Natural killer cell (primary cell): ENCODE results near the gene NOXRED1. TPM values are rescaled to one million over a fixed set of nuclear protein-coding genes. Genes with fewer than 3 reads are reported as not detected.
A peak's percentile ranks its signal among the peaks of the same experiment; 100 is the strongest.

ENCODE experiments used
- ATAC-seq, 3 donors: fragments of 150-1000 bp in 2 of 3; fragments of 200-7000 bp in 1 of 3; cut with Tn5 transposase; 1 replicate in 1 of 3; 2 replicates in 2 of 3; pipeline ENCODE4 v1.10.0; 2021; ENCODE audit warnings: mild to moderate bottlenecking in 2 of 3, moderate library complexity in 2 of 3
- DNase-seq, 2 donors: peaks; one replicate each; pipeline versions ENCODE4 v3.0.0 to v3.0.0-alpha.2; 2013 to 2021; ENCODE audit warnings: mixed read lengths in 1 of 2
- H3K27ac ChIP-seq: one replicate; pipeline ENCODE4 v1.5.1; 2013; ENCODE audit warnings: mild to moderate bottlenecking, low read length
- H3K27me3 ChIP-seq: one replicate; pipeline ENCODE4 v1.6.1; 2013; ENCODE audit warnings: low read length; ENCODE audit not compliant: control insufficient read depth, insufficient read depth
- H3K36me3 ChIP-seq: one replicate; pipeline ENCODE4 v1.6.1; 2013; ENCODE audit warnings: low read length; ENCODE audit not compliant: control insufficient read depth, insufficient read depth
- H3K4me1 ChIP-seq: one replicate; pipeline ENCODE4 v1.6.1; 2013; ENCODE audit warnings: low read length; ENCODE audit not compliant: control insufficient read depth, insufficient read depth
- H3K4me3 ChIP-seq: one replicate; pipeline ENCODE4 v1.5.1; 2013; ENCODE audit warnings: low read length
- H3K9me3 ChIP-seq: one replicate; pipeline ENCODE4 v1.6.1; 2013; ENCODE audit warnings: low read length; ENCODE audit not compliant: control insufficient read depth, insufficient read depth
- H3K27ac Mint-ChIP-seq, 2 donors: one replicate each; pipeline ENCODE4 v1.8.0; 2022; ENCODE audit warnings: mild to moderate bottlenecking in 2 of 2, mixed read lengths in 2 of 2, moderate library complexity in 1 of 2
- H3K27me3 Mint-ChIP-seq, 2 donors: one replicate each; pipeline ENCODE4 v1.8.0; 2022; ENCODE audit warnings: low read depth in 2 of 2, mixed read lengths in 2 of 2
- H3K36me3 Mint-ChIP-seq: one replicate; pipeline ENCODE4 v1.8.0; 2022; ENCODE audit warnings: mixed read lengths
- H3K4me1 Mint-ChIP-seq, 2 donors: one replicate each; pipeline ENCODE4 v1.8.0; 2022; ENCODE audit warnings: mixed read lengths in 2 of 2
- H3K4me3 Mint-ChIP-seq: one replicate; pipeline ENCODE4 v1.8.0; 2022; ENCODE audit warnings: mild to moderate bottlenecking, moderate library complexity, mixed read lengths
- H3K9me3 Mint-ChIP-seq, 2 donors: one replicate each; pipeline ENCODE4 v1.8.0; 2022; ENCODE audit warnings: mixed read lengths in 2 of 2
- WGBS: methylation state at CpG from one replicate; pipeline ENCODE4 v1.1.7; 2013; ENCODE audit warnings: missing lambda C conversion rate; ENCODE audit not compliant: insufficient coverage; 5-methylcytosine and 5-hydroxymethylcytosine counted together
- intact Hi-C: fragments of 100-400 bp; cut with micrococcal nuclease; formaldehyde crosslinking; loops from one replicate; pipeline ENCODE4 v1.14.2; 2022
- total RNA-seq, 4 donors: library from RNA; stranded (reverse); fragments of 120-200 nt in 1 of 4; gene quantifications; one replicate each; pipeline versions ENCODE4 v1.2.3 to v1.2.4, GENCODE V29; 2013 to 2022
- TF ChIP-seq, protein P1 (sequence below): fragments of 200-600 bp; IDR thresholded peaks from one replicate; pipeline ENCODE4 v1.8.0; 2022; ENCODE audit warnings: antibody characterized with exemption

NOXRED1 gene
- total RNA-seq, 3 donors from 2014 or later (not counting 1 experiment from before 2014, with no cell fraction given), result 0.25 to 0.52 (median 0.40) TPM

DNA sequence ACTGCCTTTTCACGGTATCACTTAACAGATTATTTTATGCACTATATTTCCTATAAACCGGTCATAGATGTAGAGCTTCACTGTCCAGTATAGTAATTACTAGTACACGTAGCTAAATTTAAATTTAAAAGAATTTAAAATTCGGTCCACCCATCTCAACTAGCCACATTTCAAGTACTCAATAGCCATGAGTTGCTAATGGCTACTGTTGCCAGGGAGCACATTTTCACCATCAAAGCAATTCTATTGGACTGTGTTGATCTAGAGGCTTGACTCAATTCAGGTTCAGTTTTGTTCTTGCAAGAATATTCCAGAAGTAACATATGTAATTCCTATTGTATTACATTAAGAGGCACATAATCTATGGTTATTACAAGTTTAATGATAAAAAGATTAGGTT lies 66.4 kb downstream of the NOXRED1 start:
- Mint-ChIP-seq H3K4me1 (peaks cover 8 to 9% of the 10 kb centered on the region in 2 donors), H3K36me3 (no peaks in the 10 kb centered on the region), H3K4me3 (no peak overlapping the region), H3K27me3 (no peaks in the 10 kb centered on the region), H3K9me3 (no peaks in the 10 kb centered on the region), H3K27ac (no peak overlapping the region)
- no peak overlapping the region for H3K27ac ChIP-seq
- intact Hi-C loops, result no loop called here
- H3K4me1 ChIP-seq, result no peaks in the 10 kb centered on the region
- no peaks in the 10 kb centered on the region for H3K9me3 ChIP-seq
- no peak overlapping the region for H3K4me3 ChIP-seq
- no peaks in the 10 kb centered on the region for H3K27me3 ChIP-seq
- 94% methylated on average over 4 of the region's 4 CpGs for WGBS
- ATAC-seq, result no peak
- no peaks in the 10 kb centered on the region for H3K36me3 ChIP-seq
- no peak for DNase-seq
- TF ChIP-seq, protein P1, sequence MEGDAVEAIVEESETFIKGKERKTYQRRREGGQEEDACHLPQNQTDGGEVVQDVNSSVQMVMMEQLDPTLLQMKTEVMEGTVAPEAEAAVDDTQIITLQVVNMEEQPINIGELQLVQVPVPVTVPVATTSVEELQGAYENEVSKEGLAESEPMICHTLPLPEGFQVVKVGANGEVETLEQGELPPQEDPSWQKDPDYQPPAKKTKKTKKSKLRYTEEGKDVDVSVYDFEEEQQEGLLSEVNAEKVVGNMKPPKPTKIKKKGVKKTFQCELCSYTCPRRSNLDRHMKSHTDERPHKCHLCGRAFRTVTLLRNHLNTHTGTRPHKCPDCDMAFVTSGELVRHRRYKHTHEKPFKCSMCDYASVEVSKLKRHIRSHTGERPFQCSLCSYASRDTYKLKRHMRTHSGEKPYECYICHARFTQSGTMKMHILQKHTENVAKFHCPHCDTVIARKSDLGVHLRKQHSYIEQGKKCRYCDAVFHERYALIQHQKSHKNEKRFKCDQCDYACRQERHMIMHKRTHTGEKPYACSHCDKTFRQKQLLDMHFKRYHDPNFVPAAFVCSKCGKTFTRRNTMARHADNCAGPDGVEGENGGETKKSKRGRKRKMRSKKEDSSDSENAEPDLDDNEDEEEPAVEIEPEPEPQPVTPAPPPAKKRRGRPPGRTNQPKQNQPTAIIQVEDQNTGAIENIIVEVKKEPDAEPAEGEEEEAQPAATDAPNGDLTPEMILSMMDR, result no peak

DNA sequence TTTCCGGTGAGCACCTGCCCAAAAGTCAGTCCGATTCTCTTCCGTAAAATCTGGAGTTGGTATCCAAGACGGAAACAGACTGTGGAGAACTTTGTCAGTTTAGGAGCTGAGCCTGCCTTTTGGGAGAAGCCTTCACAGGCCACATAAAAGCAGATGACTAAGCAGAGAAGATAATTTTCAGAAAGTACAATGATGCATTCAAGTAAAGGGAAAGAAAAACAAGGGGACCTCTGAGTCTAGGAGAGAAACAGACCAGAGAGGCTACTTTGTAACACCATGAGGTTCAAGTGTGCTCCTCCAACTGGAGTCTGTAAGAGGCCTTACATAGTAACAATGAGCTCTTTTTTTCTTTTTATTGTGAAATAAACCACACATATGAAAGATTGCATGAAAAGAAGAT lies 67.5 kb downstream of the NOXRED1 start:
- Histone ChIP-seq H3K4me3 (no peak overlapping the region), H3K27me3 (no peaks in the 10 kb centered on the region), H3K9me3 (no peaks in the 10 kb centered on the region), H3K27ac (no peak overlapping the region), H3K36me3 (no peaks in the 10 kb centered on the region), H3K4me1 (no peaks in the 10 kb centered on the region)
- Mint-ChIP-seq H3K27ac (no peak overlapping the region), H3K9me3 (no peaks in the 10 kb centered on the region), H3K4me1 (peaks cover 8 to 9% of the 10 kb centered on the region in 2 donors), H3K4me3 (no peak overlapping the region), H3K27me3 (no peaks in the 10 kb centered on the region), H3K36me3 (no peaks in the 10 kb centered on the region)
- ATAC-seq, result no peak
- intact Hi-C loops, result no loop called here
- WGBS, result 97% methylated on average over 4 of the region's 4 CpGs
- no peak for DNase-seq
- TF ChIP-seq, protein P1, result no peak

DNA sequence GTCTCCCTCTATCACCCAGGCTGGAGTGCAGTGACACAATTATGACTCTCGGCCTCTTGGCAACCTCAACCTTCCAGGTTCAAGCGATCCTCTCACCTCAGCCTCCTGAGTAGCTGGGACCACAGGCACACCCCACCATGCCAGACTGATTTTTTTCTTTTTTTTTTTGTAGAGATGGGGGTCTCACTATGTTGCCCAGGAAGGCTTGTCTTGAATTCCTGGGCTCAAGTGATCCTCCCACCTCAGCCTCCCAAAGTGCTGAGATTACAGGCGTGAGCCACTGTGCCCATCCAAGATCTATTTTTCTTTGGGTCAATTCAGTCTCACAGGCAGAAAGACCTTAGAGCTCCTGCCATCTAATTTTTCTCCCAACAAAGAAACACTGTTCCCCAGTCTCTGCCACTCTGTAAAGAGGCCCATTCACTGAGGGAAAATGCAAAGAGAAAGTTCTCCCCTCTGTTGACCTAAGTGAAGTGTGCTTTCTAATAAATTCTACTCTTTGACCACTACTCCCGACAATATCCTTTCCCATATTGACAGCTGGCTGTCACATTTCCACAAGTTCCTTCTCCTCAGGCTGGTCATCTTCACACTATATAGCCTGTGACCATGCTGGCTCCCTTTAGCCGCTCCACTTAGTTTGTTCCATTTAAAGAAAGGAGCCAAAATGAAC lies 69.7 kb downstream of the NOXRED1 start:
- H3K27me3 ChIP-seq, result no peaks in the 10 kb centered on the region
- no peak overlapping the region for H3K27ac ChIP-seq
- intact Hi-C loops, result no loop called here
- no peak for DNase-seq
- no peaks in the 10 kb centered on the region for H3K4me1 Mint-ChIP-seq
- ATAC-seq, result no peak
- no peaks in the 10 kb centered on the region for H3K27me3 Mint-ChIP-seq
- H3K4me3 ChIP-seq, result no peak overlapping the region
- peaks cover 6% of the 10 kb centered on the region for H3K36me3 ChIP-seq
- no peak overlapping the region for H3K27ac Mint-ChIP-seq
- peaks cover 11% of the 10 kb centered on the region for H3K36me3 Mint-ChIP-seq
- WGBS, result 95% methylated on average over 5 of the region's 5 CpGs
- TF ChIP-seq, protein P1, result no peak
- no peaks in the 10 kb centered on the region for H3K9me3 Mint-ChIP-seq
- no peaks in the 10 kb centered on the region for H3K4me1 ChIP-seq
- H3K4me3 Mint-ChIP-seq, result no peak overlapping the region
- no peaks in the 10 kb centered on the region for H3K9me3 ChIP-seq

DNA sequence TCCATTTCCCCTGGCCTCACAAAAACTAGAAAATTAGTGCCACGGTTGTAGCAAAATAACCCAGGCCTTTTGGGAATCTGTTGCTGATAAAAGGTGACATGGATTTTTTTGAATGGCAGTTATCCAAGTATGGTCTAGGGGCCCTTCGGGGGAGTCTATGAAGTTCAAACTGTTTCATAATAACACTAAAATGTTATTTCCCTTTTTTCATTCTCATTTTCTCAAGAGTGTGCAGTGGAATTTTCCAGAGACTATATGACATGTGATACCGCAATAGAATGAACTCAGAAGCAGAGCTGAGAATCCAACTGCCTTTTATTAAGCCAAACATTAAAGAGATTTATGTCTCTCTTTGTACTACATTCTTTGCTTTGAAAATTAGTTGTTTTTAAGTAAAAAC lies 75.6 kb downstream of the NOXRED1 start:
- peaks cover 19% of the 10 kb centered on the region for H3K36me3 Mint-ChIP-seq
- no peaks in the 10 kb centered on the region for H3K9me3 Mint-ChIP-seq

More for the DNA sequence above, 75.6 kb downstream of the NOXRED1 start:
- DNase-seq (no peak), ATAC-seq (no peak)
- Histone ChIP-seq H3K27ac (no peak overlapping the region), H3K27me3 (no peaks in the 10 kb centered on the region), H3K4me1 (no peaks in the 10 kb centered on the region), H3K9me3 (no peaks in the 10 kb centered on the region), H3K36me3 (peaks cover 6% of the 10 kb centered on the region), H3K4me3 (no peak overlapping the region)
- Mint-ChIP-seq H3K27ac (peak overlapping the region in 1 of 2 donors; percentile 35), H3K4me1 (peaks cover 0 to 5% of the 10 kb centered on the region in 2 donors), H3K27me3 (no peaks in the 10 kb centered on the region), H3K4me3 (no peak overlapping the region)
- WGBS, result 55% methylated on average over 1 of the region's 3 CpGs
- TF ChIP-seq, protein P1, result no peak
- intact Hi-C loops, result no loop called here
